Activated CD8-positive, alpha-beta memory T cell treated with anti-CD3 and anti-CD28 coated beads for 4 hours (primary cell): ENCODE measurements around the gene BNC2.

Experiments
- DNase-seq, 2 donors: peaks; one replicate each; pipeline ENCODE4 v3.0.0-alpha.2; 2020; ENCODE audit warnings: low read depth in 2 of 2

Gene BNC2

GRCh38 chr9:16869882-16870595 lies 431 bp downstream of the BNC2 start:
- DNase-seq, result no peak

- no peak for DNase-seq
Observed at GRCh38 chr9:16869131-16869881, 1.2 kb downstream of the BNC2 start.

DNA sequence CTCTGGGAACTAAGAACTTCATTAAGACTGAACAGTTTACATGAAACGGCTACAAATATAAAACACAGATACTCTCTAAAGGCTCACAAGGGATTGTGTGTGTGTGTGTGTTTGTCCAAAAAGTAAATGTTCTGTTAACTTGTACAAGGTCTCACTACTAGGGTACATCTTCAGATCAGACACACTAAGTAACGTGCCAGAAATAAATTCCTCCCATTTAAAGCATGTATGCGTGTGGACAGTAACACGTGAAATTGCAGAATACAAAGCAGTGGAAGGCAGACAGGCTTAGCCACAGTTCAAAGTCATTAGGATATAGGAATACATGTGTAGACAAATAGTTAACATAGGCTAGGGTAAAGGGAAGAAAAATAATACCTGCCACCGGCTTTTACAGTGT lies 1.8 kb downstream of the BNC2 start:
- DNase-seq, result no peak

- no peak for DNase-seq
Observed at GRCh38 chr9:16867576-16868311, 2.7 kb downstream of the BNC2 start.

DNA sequence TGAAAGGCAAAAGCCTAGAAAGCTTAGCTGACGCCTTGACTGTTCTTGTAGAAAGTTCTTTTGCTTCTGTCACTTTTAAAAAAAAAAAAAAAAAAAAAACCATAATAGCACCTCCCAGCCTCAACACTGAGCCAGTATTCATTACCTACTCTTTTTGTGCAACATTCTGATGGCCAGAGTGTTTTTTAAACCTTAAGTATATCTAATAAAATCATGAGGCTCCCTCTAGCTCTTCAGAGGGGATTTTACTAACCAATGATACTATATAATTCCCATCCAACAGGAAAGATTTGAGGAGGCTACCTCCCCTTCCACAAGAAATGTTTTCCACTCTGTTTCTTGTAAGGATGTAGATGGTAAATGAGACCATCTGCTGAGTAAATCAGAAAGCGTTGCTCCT lies 3.9 kb downstream of the BNC2 start:
- DNase-seq, result no peak

DNA sequence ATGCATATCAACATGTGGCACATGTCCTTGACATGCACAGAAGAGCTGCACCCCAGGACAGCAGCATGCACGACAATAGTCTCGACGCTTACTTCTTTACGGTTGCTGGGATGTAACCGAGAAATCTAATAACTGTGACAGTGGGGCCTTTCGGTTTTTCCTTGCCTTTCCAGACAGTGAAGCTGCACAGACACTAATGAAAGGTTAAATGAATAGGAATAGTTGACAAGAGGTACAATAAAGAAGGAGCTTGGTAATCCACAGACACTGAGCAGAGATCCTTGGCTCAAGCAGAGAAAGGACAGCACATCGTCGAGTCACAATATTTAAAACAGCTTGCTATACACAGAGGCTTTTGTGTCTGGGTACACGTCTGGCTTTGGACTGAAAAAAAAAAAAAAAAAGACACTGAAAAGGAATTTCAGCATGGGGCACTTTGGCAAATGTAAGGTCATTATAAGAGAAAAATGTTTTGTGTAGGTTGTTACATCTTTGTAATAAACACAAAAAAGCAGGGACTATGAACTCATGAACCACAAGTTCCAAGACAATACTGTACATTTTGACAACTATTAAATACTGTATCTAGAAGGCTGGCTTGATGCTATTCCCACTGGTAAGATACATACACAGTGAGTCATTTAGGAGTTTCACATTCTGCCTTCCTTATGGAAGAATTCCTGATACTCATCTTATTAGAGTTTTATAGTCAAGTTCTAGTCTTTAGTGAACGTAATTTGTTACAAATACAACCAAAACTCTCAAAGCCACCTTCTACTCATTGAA lies 5.6 kb downstream of the BNC2 start:
- no peak for DNase-seq

DNA sequence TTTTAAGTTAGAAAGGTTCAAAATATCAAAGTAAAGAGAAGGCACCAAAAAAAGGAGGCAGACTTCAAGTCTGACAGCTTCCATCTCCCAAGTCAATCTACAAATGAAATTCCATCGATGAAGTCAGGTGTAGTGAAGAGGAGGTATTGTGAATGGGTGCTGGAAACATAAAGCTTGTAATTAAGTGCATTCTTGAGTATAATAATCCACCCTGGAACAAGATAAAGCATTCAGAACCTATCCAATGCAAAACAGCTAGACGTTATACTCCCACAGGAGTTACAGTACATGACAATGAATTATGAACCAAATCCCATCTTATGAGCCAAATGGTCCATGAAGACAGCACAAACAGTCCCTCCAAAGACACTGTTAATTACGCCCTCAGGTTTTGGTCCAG lies 22.3 kb downstream of the BNC2 start:
- no peak for DNase-seq

DNA sequence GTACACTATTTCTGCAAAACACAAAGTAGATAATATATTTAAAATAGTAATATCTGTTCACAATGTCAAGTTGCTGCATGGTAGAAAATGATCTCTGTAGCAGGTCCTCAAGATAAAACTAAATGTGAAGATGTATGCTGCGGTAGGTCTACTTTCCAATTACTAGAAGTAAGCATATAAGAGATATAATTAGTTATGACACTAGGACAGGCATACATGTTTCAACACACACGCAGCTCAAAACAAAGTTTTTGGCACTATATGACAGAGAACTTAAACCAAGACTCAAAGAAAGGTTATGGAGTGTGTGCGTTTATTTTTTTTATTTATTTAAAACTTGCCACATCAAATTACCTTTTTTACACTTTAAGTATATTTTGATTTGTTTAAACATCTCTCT lies 23.5 kb downstream of the BNC2 start:
- DNase-seq, result no peak

DNA sequence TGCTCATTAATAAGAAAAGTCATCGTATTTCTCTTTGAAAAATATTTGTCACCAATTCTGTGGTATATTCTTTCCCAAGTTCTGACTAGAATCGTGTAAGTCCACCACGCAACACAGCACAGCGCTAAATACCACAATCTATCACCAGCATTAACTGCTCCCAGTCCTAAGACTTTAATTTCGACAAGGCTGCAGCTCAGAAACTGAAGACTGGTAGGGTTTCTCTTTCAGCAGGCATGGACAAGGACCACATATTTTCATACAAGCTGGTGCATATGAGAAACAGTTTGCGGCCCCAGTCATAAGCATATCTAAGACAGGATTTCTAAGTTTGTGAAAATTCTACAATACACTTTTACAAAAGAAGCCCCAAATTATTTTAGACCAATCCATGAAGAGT lies 24.1 kb downstream of the BNC2 start:
- no peak for DNase-seq

DNA sequence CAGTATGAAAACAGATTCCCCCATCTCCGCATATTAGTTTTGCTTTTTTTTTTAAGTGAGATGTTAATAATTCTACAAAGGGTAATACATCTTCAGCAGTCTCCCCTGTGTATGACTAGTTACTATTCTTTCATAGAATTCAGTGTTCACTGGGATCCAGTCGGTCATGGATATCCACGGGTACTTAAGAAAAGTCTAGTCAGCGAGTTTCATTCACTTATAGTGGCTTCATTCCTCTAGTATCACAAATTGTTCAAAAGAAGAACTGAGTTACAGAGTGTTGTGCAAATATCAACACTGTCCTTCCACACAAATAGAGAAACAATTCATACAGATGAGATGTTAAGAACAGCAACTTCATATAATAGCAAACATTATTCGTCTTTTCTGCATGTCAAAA lies 35.7 kb downstream of the BNC2 start:
- DNase-seq, result no peak

GRCh38 chr9:16833296-16833835 lies 37.1 kb downstream of the BNC2 start:
- no peak for DNase-seq

- no peak for DNase-seq
Observed at GRCh38 chr9:16832101-16832500, 38.4 kb downstream of the BNC2 start.

DNA sequence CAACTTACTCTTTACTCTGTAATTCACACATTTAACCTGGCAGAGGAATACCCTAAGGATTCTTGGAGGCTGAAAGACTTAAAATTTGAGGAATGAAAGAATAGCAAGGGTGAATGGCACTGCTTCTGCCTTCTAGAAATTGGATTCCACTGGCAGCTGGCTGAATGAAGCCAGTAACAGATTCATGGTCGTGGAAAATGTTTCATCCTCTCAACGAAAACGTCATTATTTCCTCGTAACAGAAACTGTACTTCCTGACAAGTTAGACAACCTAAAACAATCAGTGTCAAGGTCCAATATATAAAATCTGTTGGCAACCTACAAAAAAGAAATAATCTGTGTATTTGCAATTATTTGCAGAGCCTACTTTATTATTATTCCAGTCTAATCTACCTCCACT lies 39.7 kb downstream of the BNC2 start:
- DNase-seq, result no peak

- DNase-seq, result no peak
Observed at GRCh38 chr9:16828340-16829281, 41.9 kb downstream of the BNC2 start.

GRCh38 chr9:16825971-16826625 lies 44.4 kb downstream of the BNC2 start:
- no peak for DNase-seq

GRCh38 chr9:16825331-16825725 lies 45.1 kb downstream of the BNC2 start:
- DNase-seq, result no peak

- no peak for DNase-seq
Observed at GRCh38 chr9:16824545-16825330, 45.7 kb downstream of the BNC2 start.

DNA sequence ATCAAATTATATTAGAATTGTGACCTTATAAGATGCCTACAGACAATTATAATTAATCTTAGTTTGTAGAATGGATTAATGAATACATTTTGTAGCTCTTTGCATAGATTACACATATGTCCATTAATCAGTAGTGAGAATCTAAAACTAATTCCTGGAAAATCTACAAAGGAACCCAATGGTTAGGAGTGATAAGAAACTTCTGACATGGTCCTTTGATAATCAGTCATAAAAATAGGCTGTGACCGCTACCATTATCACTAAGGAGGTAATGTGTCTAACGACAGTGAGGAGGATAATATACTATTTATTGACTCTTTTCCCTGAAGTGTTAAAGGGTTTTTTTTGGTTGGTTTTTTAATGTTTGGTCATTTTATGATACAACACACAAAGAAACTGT lies 46.6 kb downstream of the BNC2 start:
- no peak for DNase-seq

- DNase-seq, result no peak
Observed at GRCh38 chr9:16821344-16821743, 49.1 kb downstream of the BNC2 start.
